Measurements from ENCODE around the gene ATP1A3. TPM values are rescaled to one million over a fixed set of nuclear protein-coding genes. Genes with fewer than 3 reads are reported as not detected.

Gene ATP1A3
- total and polyA plus RNA-seq, 2 experiments from 2014 or later = 6.1 to 8.1 TPM

DNA sequence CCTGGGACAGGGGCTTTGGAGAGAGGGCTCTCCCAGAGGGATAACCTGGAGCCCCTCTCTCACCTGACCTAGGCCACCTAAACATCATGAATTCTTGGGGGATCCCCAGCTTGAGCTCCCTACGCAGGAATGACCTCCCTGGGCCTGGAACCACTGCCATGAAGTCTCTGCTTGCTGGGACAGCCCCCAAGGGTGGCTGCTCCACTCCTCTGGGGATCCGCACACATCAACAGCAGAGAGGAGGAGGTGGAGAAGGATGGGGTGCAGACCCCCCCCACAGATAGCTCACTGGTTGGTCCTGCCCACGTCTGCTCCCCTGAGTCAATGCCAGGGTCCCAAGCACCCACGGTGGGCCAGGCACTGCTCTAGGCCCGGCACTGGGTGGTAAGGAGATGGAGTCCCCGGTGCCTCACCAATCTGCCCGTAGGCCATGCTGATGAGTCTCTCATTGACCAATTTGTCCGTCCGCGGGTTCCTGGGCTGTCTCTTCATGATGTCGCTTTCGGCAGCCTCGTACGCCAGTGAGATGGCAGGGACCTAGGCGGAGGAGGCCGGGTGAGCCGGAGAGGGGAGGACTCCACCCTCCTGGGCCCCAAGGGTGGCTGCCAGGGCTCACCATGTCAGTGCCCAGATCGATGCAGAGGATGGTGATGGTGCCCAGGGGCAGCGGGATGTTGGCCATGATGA, 24.1 kb downstream of the ATP1A3 start:
- no peak for DNase-seq (ENCODE audit: low read depth in 1 of 2, low spot score in 1 of 2)
- no peaks in the 10 kb centered on the region for H3K27me3 ChIP-seq
- H3K4me3 ChIP-seq = no peak overlapping the region
- no peaks in the 10 kb centered on the region for H3K9me3 ChIP-seq (ENCODE audit: low read depth)
- no peak overlapping the region for H3K27ac ChIP-seq
- no peaks in the 10 kb centered on the region for H3K36me3 ChIP-seq
- H3K4me1 ChIP-seq (ENCODE audit: low read depth) = no peaks in the 10 kb centered on the region
- TF ChIP-seq, protein P1, sequence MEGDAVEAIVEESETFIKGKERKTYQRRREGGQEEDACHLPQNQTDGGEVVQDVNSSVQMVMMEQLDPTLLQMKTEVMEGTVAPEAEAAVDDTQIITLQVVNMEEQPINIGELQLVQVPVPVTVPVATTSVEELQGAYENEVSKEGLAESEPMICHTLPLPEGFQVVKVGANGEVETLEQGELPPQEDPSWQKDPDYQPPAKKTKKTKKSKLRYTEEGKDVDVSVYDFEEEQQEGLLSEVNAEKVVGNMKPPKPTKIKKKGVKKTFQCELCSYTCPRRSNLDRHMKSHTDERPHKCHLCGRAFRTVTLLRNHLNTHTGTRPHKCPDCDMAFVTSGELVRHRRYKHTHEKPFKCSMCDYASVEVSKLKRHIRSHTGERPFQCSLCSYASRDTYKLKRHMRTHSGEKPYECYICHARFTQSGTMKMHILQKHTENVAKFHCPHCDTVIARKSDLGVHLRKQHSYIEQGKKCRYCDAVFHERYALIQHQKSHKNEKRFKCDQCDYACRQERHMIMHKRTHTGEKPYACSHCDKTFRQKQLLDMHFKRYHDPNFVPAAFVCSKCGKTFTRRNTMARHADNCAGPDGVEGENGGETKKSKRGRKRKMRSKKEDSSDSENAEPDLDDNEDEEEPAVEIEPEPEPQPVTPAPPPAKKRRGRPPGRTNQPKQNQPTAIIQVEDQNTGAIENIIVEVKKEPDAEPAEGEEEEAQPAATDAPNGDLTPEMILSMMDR (IDR thresholded peaks at IDR 0.05; ENCODE audit: low read depth, low read length) = no peak

DNA sequence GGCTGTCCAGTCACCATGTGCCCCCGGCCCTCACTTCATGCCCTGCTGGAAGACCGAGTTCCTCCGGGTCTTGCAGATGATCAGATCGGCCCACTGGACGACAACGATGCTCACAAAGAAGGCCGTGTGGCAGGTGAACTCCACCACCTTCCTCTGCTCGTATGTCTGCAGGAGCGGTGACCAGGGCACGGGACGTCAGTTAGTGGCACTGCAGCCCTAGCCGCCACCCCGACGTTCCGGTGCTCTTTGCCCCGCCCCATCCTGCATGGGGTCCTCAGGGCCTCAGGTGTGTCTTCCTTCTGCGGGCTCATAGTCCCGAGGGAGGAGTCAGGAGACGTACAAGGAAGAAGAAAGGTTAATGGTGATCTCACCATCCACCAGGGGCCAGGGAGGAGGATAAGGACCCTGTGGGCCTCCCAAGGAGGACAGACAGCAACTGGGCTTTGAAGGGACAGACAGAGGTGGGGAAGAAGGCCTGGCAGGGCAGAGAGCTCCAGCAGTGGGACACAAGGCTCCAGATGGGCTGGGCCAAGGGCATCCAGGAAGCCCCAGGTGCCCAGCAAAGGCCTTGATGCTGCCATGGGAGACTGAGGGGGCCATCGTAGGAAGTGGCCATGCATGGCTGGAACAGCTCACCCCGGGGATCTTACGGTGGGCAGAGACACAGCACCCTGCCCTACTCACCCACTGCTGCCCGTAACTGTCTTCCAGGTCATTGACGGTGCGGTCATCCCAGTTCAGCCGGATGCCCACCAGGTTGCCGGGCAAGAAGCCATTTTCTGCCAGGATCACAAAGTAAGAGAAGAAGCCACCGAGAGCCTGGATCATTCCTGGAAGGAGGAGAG, 25.1 kb downstream of the ATP1A3 start:
- no peak for DNase-seq (ENCODE audit: low read depth in 1 of 2, low spot score in 1 of 2)
- Histone ChIP-seq H3K27me3 (no peaks in the 10 kb centered on the region), H3K9me3 (ENCODE audit: low read depth) (no peaks in the 10 kb centered on the region), H3K36me3 (no peaks in the 10 kb centered on the region), H3K27ac (no peak overlapping the region), H3K4me3 (no peak overlapping the region), H3K4me1 (ENCODE audit: low read depth) (no peaks in the 10 kb centered on the region)
- TF ChIP-seq, protein P1 (IDR thresholded peaks at IDR 0.05; ENCODE audit: low read depth, low read length) = no peak

DNA sequence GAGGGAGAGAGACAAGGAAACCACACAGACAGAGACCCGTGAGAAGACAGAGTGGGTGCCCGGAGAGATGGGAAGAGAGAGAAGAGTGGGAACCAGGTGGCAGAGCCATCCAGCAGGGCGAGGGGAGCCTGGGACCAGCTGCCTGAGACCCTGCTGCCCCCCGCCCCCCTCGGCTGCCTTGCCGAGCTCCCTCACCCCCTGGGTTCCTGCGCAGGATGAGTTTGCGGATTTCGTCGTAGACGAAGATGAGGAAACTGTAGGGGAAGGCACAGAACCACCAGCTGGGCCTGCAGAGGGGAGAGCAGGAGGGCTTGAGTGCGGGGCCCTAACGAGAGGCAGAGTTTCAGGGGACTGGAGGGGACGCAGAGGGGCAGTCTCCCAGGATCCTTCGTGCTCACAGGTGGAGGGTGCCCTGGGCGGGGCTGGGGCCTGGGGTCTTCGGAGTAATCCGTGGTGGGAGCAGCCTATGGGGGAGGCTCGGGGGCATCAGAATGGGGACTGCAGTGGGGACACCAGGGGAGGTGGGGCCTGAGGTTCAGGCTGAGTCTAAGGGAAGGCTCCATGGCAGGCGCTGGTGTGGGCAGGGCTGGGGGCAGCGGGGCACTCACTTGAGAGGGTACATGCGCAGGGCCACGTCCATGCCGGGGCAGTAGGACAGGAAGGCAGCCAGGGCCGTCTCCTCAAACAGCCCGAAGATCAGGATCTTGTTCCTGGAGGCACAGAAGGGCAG, 26.8 kb downstream of the ATP1A3 start:
- Histone ChIP-seq H3K4me1 (ENCODE audit: low read depth) (no peaks in the 10 kb centered on the region), H3K4me3 (no peak overlapping the region), H3K27ac (no peak overlapping the region), H3K36me3 (no peaks in the 10 kb centered on the region), H3K9me3 (ENCODE audit: low read depth) (no peaks in the 10 kb centered on the region), H3K27me3 (no peaks in the 10 kb centered on the region)
- TF ChIP-seq, protein P1 (IDR thresholded peaks at IDR 0.05; ENCODE audit: low read depth, low read length) = no peak
- DNase-seq (ENCODE audit: low read depth in 1 of 2, low spot score in 1 of 2) = no peak

DNA sequence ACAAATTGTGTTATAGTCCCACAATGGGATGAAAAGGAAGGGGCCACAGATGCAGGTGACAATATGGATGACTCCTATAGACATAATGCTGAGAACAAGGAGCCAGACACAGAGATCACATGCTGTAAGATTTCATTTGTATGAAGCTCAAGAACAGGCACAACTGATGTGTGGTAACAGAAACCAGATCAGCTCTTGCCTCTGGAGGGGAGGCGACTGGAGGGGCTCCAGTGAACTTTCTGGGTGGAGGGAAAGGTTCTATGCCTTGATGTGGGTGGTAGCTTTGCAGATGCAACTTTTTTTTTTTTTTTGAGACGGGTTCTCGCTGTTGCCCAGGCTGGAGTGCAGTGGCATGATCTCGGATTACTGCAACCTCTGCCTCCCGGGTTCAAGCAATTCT, 28.9 kb downstream of the ATP1A3 start:
- Histone ChIP-seq H3K27me3 (no peaks in the 10 kb centered on the region), H3K36me3 (no peaks in the 10 kb centered on the region), H3K4me1 (ENCODE audit: low read depth) (no peaks in the 10 kb centered on the region), H3K9me3 (ENCODE audit: low read depth) (no peaks in the 10 kb centered on the region), H3K4me3 (no peak overlapping the region), H3K27ac (no peak overlapping the region)
- no peak for DNase-seq (ENCODE audit: low read depth in 1 of 2, low spot score in 1 of 2)
- TF ChIP-seq, protein P1 (IDR thresholded peaks at IDR 0.05; ENCODE audit: low read depth, low read length) = no peak

DNA sequence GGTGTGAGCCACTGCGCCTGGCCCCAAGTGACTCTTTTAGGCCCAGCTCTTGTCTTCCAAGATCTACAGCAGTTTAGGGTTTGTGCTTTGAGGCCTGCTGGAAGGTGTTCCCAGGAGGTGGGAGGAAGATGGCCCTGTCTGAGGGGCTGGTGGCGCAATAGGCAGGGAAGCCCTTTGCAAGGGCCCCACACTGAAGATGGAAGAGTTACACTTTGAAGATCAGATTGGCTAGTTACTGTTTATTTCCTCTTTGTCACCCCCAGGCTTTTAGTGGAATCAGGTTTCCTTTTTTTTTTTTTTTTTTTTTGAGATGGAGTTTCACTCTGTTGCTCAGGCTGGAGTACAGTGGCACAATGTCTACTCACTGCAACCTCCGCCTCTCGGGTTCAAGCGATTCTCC, 33.1 kb downstream of the ATP1A3 start:
- H3K36me3 ChIP-seq = no peaks in the 10 kb centered on the region
- H3K27me3 ChIP-seq = no peaks in the 10 kb centered on the region
- H3K4me1 ChIP-seq (ENCODE audit: low read depth) = no peaks in the 10 kb centered on the region
- no peaks in the 10 kb centered on the region for H3K9me3 ChIP-seq (ENCODE audit: low read depth)
- no peak for DNase-seq (ENCODE audit: low read depth in 1 of 2, low spot score in 1 of 2)
- no peak overlapping the region for H3K4me3 ChIP-seq
- TF ChIP-seq, protein P1 (IDR thresholded peaks at IDR 0.05; ENCODE audit: low read depth, low read length) = no peak
- H3K27ac ChIP-seq = no peak overlapping the region

All from cardiac muscle cell (in vitro differentiated cells and primary cell).